HG03575 (cell line): ENCODE data around the gene ZNF526.

Experiments
- ATAC-seq: cut with Tn5 transposase; IDR thresholded peaks from one replicate; pipeline ENCODE4 v1.9.1; 2021; ENCODE audit not compliant: unreplicated experiment, insufficient number of reproducible peaks, low FRiP score; ENCODE audit errors: extremely low read depth

Gene ZNF526

DNA sequence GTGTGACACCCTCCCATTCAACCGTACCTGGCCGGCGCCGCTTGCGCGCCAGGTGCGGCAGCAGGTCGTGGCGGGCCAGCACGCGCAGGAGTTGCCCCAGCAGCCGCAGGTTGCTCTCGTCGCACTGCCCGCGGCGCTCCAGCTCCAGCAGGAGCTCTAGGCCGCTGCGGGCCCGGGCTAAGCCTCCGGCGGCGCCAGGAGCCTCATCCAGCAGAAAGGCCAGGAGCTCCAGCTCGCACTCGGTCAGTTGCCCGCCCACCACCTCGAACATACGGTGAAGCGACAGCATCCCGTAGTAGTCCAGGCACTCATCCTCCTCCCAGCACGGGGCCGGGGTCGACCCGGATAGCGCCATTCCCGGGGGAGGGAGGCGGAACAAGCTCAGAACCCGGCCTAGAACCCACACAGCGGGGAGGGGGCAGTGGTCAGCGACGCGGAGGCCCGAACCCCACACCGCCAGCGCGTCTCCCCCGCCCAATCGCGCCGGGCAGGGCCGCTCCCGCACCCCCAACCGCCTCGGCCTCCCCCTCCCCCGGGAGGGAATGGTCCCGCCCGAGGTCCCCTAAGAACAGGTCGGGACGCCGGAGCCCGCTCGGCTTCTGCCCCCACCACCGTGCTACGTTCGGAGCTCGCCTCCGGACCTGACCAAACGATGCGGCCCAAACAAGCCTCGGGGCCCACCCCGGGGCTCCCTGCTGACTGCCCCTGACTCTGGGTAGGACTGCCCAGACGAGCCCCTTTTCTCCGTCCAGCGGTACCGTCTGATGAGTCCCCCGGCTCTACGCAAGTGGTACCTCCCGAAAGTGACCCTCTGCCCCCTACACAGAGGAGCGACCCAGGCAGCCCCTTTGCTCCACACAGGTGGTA is 3.2 kb upstream of the ZNF526 start:
- ATAC-seq = no peak

DNA sequence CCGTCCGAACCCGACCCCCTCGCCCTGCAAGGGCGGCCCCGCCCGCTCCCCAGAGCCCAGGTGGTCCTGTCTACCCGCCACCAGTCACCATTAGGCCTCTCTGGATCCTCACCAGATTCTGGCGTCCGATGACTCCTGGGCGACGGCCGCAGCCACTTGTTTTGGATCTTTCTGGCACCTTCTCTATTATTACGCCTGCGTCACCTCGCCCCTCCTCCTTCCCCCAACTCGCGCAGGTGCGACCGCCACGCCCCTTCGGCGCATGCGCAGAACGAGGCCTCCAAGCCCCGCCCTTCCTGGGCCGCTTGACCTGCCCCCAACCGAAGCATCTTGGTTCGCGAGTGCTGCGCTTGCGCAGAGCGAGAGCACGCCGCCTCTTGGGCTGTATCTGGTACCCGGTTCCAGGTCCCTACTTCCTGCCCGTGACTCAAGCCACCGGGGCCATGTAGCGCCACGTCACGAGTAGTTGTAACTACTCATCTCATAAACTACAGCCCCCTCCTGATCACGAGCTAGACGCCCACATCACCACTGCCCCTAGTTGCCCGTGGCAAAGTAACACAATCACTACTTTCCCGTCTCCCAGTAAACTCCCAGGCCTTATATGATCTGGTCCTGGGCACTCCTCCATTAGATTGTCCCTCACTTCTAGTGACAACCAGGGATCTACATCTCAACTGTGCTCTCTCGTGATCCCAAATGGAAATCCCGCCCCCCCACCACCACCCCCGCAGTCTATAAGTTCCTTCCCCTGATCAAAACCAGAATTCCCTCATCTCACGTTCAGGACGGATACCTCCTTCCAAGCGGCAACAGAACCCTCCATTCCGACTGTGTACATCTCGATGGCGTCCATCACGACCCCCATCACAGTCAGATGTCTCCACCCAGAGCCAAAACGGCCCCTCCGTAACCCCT is 2.3 kb upstream of the ZNF526 start, which contains the start of gene DEDD2:
TSS of gene DEDD2 (minus strand) at position 158 of the 918 bp plus-strand sequence. CDS start 670 bp downstream, outside the sequence.
- ATAC-seq = peak; percentile 27

DNA sequence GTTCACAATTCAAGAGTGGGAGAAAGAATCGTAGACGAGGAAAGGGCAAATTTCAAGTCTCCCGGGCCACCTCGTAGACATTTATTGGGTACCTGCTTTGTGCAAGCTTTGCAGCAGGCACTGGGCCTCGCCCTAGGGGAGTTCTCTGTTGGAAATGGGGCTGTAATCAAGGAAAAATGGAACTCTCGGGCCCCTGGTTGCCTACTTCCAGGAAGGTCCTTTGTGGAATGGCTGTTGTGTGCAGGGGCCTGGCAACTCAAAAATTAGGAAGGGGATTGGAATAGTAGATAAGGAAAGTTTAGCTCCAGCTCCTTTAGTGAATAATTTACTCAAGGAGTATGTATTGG is 612 bp downstream of the ZNF526 start:
- no peak for ATAC-seq

DNA sequence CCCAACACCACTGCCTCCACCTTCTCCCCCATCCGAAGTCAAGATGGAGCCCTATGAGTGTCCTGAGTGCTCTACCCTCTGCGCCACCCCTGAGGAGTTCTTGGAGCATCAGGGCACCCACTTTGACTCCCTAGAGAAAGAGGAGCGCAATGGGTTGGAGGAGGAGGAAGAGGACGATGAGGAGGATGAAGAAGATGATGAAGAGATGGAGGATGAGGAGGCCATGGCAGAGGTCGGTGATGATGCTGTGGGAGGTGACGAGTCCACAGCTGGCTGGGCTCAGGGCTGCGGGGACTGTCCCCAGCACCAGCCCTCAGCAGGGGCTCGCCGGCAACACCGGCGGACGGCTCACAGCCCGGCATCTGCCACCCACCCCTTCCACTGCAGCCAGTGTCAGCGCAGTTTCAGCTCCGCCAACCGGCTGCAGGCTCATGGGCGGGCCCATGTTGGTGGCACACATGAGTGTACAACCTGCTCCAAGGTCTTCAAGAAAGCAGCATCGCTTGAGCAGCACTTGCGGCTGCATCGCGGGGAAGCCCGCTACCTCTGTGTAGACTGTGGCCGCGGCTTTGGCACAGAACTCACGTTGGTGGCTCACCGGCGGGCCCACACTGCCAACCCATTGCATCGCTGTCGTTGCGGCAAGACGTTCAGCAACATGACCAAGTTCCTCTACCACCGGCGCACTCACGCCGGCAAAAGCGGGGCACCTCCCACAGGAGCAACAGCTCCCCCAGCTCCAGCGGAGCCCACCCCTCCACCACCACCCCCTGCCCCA is 5.0 kb downstream of the ZNF526 start:
- ATAC-seq = no peak

DNA sequence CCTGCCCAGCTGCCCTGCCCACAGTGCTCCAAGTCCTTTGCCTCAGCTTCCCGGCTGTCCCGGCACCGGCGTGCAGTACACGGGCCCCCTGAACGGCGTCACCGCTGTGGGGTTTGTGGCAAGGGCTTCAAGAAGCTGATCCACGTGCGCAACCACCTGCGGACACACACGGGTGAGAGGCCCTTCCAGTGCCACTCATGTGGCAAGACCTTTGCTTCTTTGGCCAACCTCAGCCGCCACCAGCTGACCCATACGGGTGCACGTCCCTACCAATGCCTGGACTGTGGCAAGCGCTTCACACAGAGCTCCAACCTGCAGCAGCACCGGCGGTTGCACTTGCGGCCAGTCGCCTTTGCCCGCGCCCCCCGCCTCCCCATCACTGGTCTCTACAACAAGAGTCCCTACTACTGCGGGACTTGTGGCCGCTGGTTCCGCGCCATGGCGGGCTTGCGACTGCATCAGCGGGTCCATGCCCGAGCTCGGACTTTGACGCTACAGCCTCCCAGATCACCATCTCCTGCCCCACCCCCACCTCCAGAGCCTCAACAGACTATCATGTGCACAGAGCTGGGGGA is 5.7 kb downstream of the ZNF526 start:
- ATAC-seq = no peak

DNA sequence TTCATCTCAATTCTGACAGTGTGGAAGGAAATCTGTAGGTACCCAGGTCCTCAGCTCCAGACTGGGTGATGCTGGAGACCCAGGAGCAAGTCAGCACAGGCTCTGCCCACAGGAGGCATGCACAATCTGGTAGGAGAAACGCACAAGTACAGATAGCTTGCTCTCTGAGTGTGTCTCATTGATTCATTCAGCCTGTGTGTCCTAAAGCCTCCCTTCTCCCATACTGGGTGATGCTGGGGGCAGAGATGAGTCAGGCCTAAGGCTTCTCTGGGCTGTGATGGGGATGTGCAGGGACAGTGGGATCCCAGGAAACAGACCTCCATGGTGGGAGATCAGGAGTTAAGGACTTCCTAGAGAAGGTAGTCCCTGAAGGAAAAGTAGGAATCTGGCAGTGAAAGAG is 6.8 kb downstream of the ZNF526 start:
- no peak for ATAC-seq

DNA sequence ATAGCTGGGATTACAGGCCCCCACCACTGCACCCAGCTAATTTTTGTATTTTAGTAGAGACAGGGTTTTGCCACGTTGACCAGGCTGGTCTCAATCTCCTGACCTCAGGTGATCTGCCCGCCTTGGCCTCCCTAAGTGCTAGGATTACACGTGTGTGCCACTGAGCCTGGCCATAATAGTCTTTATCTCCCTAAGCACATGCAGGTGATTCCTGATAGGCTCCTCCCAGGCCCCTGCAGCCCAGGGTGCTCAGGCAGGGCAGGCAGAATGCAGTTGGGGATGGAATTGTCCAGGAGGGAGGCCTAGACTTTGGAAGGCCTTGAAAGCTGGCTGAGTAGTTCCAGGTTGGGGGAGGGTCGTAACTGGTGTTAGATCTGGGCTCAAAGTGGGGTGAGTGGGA is 8.5 kb downstream of the ZNF526 start:
- no peak for ATAC-seq

DNA sequence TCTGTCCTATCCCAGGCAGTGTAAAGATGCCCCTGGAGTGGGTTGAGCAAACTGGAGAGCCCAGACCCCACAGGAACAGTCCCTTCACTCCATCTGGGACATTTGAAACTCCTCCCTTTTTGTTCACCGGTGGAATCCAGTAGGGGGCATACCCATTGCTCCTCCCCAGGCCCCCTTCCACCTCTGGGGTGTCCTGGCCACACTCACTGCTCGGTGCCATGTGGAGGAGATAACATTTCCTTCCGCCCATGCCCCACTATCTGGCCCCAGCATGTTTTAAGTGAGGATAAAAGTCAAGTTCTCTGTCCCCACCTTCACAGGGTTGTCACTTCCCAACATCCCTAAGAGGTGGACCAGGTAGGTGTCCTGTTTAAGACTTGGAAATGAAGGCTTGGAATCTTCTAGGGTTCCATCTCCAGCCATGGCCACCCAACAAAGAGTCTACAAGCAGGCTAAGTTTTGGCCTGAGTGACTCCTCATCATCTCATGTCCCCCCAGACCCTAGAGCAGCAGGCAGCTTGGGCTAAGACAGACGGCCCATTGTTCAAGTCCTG is 9.3 kb downstream of the ZNF526 start:
- ATAC-seq = no peak

DNA sequence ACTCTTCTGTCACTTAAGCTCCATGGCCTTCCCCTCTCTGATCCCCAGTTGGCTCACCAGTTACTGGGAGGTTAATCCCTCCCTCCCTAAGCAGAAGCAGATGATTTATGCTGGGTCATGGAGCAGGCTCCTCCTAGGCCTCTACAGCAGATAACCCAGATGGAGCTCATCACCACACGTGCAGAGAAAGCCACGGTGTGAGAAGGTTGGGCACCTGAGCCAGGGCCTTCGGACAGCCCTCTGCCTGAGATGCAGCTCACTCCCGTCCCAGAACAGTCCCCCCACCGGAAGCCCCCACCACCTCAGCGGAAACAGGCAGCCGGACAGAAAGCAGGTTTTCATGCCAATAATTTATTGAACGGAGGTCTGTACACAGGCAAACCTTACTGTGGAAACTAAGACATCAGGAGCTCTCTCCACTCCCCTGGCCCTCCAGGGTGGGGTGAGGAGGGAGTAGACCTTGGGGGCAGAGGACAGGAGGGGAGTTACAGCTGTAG is 9.8 kb downstream of the ZNF526 start:
- no peak for ATAC-seq

DNA sequence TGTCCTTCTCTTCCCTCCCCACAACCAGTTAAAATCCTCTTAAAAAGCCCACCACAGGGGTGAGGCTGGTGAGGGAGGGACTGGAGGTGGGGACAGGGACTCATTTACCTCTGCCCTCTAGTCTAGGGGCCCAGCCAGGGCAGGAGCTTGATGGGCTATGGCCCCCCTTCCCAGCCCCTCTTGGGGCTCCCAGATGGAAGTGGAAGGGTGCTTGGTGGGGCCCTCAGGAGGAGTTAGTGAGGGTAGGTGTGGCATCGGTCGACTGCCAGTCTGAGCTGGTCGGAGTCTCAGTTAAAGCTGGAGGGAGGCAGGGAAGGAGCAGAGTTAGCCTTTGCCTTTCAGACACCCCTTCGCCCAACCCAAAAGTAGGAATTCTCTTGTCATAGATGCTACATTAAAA is 10.5 kb downstream of the ZNF526 start:
- no peak for ATAC-seq

DNA sequence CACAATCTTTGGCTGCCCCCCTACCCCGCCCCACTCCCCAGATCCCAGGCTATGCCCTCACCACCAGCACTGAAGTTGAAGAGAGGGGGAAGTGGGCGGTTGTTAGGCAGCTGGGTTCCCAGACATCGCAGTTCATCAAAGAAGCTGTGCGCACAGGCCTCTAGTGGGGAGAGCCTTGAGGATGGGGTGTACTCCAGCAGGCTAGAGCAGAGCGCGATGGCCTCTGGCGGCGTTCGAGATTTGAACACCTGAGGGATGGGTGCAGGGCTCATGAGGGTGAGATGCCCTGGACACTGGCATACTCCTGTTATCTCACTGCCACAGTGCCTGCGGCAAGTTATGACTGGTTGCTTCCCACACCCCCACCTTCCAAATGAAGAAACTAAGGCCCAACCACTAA is 12.3 kb downstream of the ZNF526 start:
- ATAC-seq = no peak

DNA sequence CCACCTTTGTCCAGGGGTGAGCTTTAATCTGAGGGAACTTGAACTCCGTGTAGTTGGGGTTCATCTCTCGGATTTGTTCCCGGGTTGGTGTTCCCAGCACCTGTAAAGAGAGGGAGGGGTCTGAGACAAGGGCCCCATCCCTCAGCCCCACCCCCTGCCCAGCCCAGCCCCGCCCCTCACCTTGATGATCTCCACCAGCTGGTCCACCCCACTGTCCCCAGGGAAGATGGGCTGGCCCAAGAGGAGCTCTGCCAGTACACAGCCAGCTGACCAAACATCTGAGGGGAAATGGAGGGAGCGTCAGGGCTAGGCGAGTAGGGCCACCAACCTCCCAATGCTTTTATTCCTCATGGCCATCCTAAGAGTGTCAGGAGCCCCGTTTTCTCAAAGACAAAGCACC is 13.0 kb downstream of the ZNF526 start:
- no peak for ATAC-seq

DNA sequence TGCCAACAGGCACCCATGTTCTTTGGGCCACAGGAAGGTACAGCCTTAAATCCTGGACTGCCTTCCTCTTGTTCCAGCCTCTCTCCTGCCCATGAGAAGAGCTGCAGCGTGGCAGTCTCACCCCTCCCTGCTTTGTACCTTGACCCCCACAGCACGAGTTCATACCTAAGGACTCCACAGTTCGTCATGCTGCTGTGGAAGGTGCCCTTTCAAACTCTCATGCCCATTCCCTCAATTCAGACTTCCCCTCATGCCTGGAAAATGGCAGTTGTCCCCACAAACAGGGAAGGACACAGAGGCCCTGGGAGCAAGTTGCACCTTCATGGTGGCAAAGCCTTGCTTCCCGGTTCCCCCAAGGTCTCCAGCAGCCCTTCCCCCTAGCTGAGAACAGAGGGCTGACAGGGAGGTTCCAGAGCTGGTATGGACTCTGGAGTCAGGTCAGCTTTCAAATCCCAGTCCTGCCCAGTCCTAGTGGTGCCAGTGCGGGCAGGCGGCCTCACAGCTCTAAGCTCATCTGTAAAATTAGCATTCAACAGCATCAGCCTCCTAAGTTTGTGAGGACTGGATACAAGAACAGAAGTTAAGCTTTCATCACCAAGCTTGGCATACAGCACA is 13.7 kb downstream of the ZNF526 start:
- ATAC-seq = no peak

DNA sequence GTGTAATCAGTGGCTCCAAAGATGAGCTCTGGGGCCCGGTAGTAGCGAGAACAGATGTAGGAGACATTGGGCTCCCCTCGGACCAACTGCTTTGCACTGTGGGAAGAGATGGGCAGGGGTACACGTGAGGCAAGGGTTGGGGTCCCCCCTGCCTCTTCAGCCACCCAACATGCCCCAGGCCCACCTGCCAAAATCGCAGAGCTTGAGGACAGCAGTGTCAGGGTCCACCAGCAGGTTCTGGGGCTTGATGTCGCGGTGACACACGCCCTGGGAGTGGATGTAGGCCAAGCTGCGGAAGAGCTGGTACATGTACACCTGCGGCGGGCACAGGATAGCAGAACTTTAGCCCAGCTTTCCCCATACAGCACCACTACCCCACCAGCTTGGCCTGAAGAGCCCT is 14.3 kb downstream of the ZNF526 start:
- no peak for ATAC-seq

DNA sequence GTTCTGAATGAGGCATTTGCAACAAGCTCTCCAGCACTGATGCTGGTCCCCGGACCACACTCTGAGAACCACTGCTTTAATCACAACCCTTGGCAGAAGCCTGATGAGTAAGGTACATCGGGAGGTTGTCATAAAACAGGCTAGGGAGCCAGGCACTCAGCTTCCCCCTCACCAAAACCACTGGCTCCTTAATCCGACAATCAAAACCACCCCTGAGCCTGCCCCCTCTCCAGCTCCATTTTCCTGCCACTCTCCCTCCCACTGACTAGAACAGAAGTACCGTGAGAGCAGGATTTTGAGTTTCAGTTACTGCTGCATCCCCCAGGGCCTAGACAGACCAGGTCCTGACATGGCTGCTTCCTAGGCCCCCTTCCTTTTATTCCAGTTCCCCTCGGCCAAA is 15.1 kb downstream of the ZNF526 start:
- no peak for ATAC-seq

DNA sequence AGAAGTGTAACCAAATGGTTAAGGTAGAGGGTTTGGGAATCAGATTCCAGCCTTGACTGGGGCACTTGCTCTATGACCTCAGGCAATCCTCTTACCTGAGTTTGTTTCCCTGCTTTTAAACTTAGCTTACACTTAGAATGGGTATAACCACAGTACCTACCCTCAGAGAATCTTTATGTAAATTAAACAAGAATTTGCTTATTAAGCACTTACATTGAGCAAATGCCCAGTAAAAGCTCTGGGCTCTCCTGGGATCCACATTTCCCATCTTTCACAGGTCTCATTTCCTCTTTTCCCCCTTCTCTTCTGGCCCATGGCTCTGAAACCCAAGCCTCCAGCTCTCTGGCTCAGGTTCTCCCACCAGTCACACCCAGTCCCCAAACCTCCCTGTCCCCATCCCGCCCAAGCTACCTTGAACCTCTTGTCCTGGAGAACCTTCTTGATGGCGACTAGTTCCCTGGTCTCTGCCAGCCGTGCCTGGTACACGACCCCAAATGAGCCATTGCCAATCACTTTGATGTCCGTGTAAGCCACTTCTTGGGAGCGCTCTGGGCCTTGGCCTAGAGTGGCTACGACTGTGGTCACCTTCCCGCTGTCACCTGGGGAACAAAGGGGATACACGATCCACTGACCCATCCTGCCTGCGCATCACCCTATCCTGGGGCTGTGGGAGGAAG is 19.6 kb downstream of the ZNF526 start:
- no peak for ATAC-seq

DNA sequence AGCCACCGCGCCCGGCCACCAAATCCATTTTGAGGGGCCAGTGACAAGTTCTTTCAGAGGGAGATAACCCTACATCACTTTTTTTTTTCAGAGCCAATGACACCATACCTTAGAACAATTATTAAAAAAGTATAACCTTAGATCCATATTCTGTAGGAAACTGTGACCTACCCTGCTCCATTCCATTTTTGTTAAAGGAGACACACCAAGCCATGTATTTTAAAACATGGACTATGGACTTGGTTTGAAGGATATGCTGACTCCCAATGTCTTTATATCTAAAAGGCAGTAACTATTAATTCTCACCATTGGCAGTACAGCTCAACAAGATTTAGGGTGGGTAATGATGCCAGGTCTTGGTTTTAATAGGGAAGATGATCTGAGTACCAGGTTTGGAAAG is 21.2 kb downstream of the ZNF526 start:
- ATAC-seq = no peak

DNA sequence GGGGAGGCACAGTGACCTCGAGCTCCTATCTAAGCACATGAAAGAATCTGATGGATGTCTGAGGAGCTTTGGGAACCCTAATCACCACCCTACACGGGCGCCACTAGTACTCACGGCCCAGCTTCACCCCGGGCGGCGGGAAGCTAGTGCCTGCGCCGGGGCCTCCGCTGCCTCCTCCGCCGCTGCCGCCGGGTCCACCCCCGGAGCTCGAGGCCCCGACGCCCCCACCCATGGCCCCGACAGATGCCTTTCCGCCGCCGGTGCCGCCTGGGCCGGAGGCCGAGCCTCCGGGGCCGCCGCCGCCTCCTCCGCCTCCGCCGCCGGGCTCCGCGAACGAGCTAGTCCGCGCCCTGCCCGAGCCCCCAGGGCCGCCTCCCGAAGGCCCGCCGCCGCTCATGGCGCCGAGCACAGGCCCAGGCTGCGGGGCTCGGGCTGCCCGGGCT is 22.0 kb downstream of the ZNF526 start:
- no peak for ATAC-seq
